HCT116 (cell line): Measurements from ENCODE around the gene ZNF318. TPM values are rescaled to one million over a fixed set of nuclear protein-coding genes. Genes with fewer than 3 reads are reported as not detected.
"Not testable (repeated sequence)": the region's sequence is repeated elsewhere in the genome, so short reads cannot be mapped to it uniquely, and the experiment has no call there.

Experiments
- ATAC-seq: fragments of 200-7000 bp; cut with Tn5 transposase; 2 replicates; pipeline ENCODE4 v1.9.1; 2020; ENCODE audit warnings: mild to moderate bottlenecking, moderate library complexity
- BruUV-seq: library from RNA; stranded (reverse); fragments of 400-500 nt; replicated peaks from 2 replicates; lab custom pipeline; 2021; lab: Mats Ljungman, UMichigan
- CTCF ChIA-PET: fragments of 300-600 bp; sonication (Branson Sonifier 250); formaldehyde crosslinking; loops from one replicate; lab custom pipeline; 2021; ENCODE audit warnings: antibody characterized with exemption; lab: Charles Lee
- POLR2A ChIA-PET: fragments of 300-600, 350-600 bp; sonication (Branson Sonifier 250); formaldehyde crosslinking; loops from one replicate; lab custom pipeline; 2021; ENCODE audit warnings: antibody characterized with exemption; lab: Charles Lee
- RAD21 ChIA-PET, 2 experiments: fragments of 300-600 bp; sonication (Branson Sonifier 250); formaldehyde crosslinking; loops; one replicate each; lab custom pipeline; 2023; ENCODE audit warnings: low total read pairs in 2 of 2; ENCODE audit not compliant: uncharacterized antibody in 2 of 2, unreplicated experiment in 2 of 2, low non-redundant PET in 1 of 2; lab: Charles Lee
- DNase-seq: peaks from one replicate; pipeline ENCODE4 v3.0.0-alpha.2; 2010; ENCODE audit warnings: low read depth, low spot score
- H2AFZ ChIP-seq: fragments of 200-600 bp; shearing (Covaris generic), sonication (generic); 2 replicates; pipeline ENCODE4 v1.6.1; 2017; ENCODE audit warnings: low read depth, mixed run types, mixed read lengths, antibody characterized with exemption, low read length; ENCODE audit not compliant: poor library complexity, severe bottlenecking
- H3K27ac ChIP-seq: 2 replicates; pipeline ENCODE4 v1.5.1; 2012; ENCODE audit warnings: low read depth, low read length
- H3K27me3 ChIP-seq: fragments of 200-600 bp; sonication (generic); 2 replicates; pipeline ENCODE4 v1.6.1; 2016; ENCODE audit warnings: mixed run types, low read length, mixed read lengths; ENCODE audit not compliant: insufficient read depth
- H3K36me3 ChIP-seq, 2 experiments: fragments of 200-500 bp in 1 of 2; fragments of 200-600 bp in 1 of 2; sonication (Bioruptor generic) in 1 of 2; sonication (generic) in 1 of 2; 2 replicates each; pipeline versions ENCODE4 v1.5.1 to v1.6.1; 2014 to 2016; ENCODE audit warnings: low read length in 2 of 2, inconsistent platforms in 1 of 2, mixed read lengths in 1 of 2, mixed run types in 1 of 2; ENCODE audit not compliant: insufficient read depth in 2 of 2, control insufficient read depth in 1 of 2
- H3K4me1 ChIP-seq, 2 experiments: fragments of 200-600 bp in 1 of 2; sonication (generic) in 1 of 2; 2 replicates each; pipeline versions ENCODE4 v1.5.1 to v1.6.1; 2012 to 2017; ENCODE audit warnings: low read length in 2 of 2, inconsistent platforms in 1 of 2, mild to moderate bottlenecking in 1 of 2, mixed read lengths in 1 of 2, mixed run types in 1 of 2, moderate library complexity in 1 of 2; ENCODE audit not compliant: insufficient read depth in 2 of 2, control insufficient read depth in 1 of 2
- H3K4me2 ChIP-seq: fragments of 200-600 bp; sonication (generic); 2 replicates; pipeline ENCODE4 v1.6.1; 2017; ENCODE audit warnings: mixed run types, low read length, mixed read lengths
- H3K4me3 ChIP-seq, 2 experiments: fragments of 200-600 bp in 1 of 2; sonication (generic) in 1 of 2; replicated peaks in 1 of 2; 2 replicates each; pipeline ENCODE4 v1.5.1; 2011 to 2016; ENCODE audit warnings: low read length in 2 of 2, control low read depth in 1 of 2, low read depth in 1 of 2, mild to moderate bottlenecking in 1 of 2, mixed read lengths in 1 of 2, mixed run types in 1 of 2
- H3K79me2 ChIP-seq: fragments of 200-600 bp; sonication (generic); 2 replicates; pipeline ENCODE4 v1.6.1; 2017; ENCODE audit warnings: mild to moderate bottlenecking, mixed run types, low read length, moderate library complexity, mixed read lengths; ENCODE audit not compliant: insufficient read depth
- H3K9ac ChIP-seq: fragments of 200-600 bp; sonication (generic); 2 replicates; pipeline ENCODE4 v1.6.1; 2016; ENCODE audit warnings: low read length, mixed read lengths
- H3K9me2 ChIP-seq: fragments of 200-600 bp; sonication (generic), shearing (Covaris generic); 2 replicates; pipeline ENCODE4 v1.6.1; 2017; ENCODE audit warnings: mixed run types, mild to moderate bottlenecking, moderate library complexity; ENCODE audit not compliant: insufficient read depth
- H3K9me3 ChIP-seq, 2 experiments: fragments of 200-500 bp in 1 of 2; fragments of 200-600 bp in 1 of 2; sonication (Bioruptor generic) in 1 of 2; sonication (generic) in 1 of 2; 2 replicates each; pipeline ENCODE4 v1.6.1; 2014 to 2017; ENCODE audit warnings: low read length in 2 of 2, mixed read lengths in 2 of 2, inconsistent platforms in 1 of 2, low read depth in 1 of 2, mild to moderate bottlenecking in 1 of 2, mixed run types in 1 of 2, moderate library complexity in 1 of 2; ENCODE audit not compliant: control insufficient read depth in 1 of 2, insufficient read depth in 1 of 2
- H4K20me1 ChIP-seq: fragments of 200-600 bp; sonication (generic), shearing (Covaris generic); 2 replicates; pipeline ENCODE4 v1.6.1; 2017; ENCODE audit warnings: mixed run types, mild to moderate bottlenecking, moderate library complexity; ENCODE audit not compliant: insufficient read depth
- CBX3 ChIP-seq: IDR thresholded peaks from 2 replicates; pipeline ENCODE4 v1.6.1; 2012; ENCODE audit warnings: low read depth
- ELF1 ChIP-seq: IDR thresholded peaks from 2 replicates; pipeline ENCODE4 v1.6.1; 2012; ENCODE audit warnings: low read depth, borderline replicate concordance
- EZH2 ChIP-seq: fragments of 200-600 bp; sonication (generic); IDR thresholded peaks from 2 replicates; pipeline ENCODE4 v1.6.1; 2017; ENCODE audit warnings: antibody characterized with exemption, mixed run types
- FOSL1 ChIP-seq: IDR thresholded peaks from 2 replicates; pipeline ENCODE4 v1.6.1; 2012; ENCODE audit warnings: low read depth
- JUND ChIP-seq: IDR thresholded peaks from 2 replicates; pipeline ENCODE4 v1.6.1; 2012
- MAX ChIP-seq: IDR thresholded peaks from 2 replicates; pipeline ENCODE4 v1.6.1; 2012
- REST ChIP-seq: IDR thresholded peaks from 2 replicates; pipeline ENCODE4 v1.6.1; 2012; ENCODE audit warnings: low read depth
- SIN3A ChIP-seq: IDR thresholded peaks from 2 replicates; pipeline ENCODE4 v1.6.1; 2012; ENCODE audit warnings: low read depth
- YY1 ChIP-seq: IDR thresholded peaks from 2 replicates; pipeline ENCODE4 v1.6.1; 2011; ENCODE audit warnings: low read length, low read depth, moderate library complexity, mild to moderate bottlenecking; ENCODE audit not compliant: insufficient replicate concordance; ENCODE audit errors: extremely low read depth
- ZFX ChIP-seq: fragments of 450-650 bp; IDR thresholded peaks from 2 replicates; pipeline ENCODE4 v1.6.1; 2017
- ZNF274 ChIP-seq: fragments of 200-500 bp; sonication (Bioruptor generic); IDR thresholded peaks from 2 replicates; pipeline ENCODE4 v1.6.1; 2014; ENCODE audit warnings: mild to moderate bottlenecking, low read depth, low read length, inconsistent platforms
- intact Hi-C: fragments of 100-400 bp; cut with micrococcal nuclease; formaldehyde crosslinking; loops from 2 replicates; pipeline ENCODE4 v1.10.0; 2022
- total RNA-seq: library from RNA; stranded (reverse); gene quantifications from one replicate; pipeline ENCODE4 v1.2.1, GENCODE V29; 2021; ENCODE audit not compliant: unreplicated experiment

Gene ZNF318
- total RNA-seq, 1 experiment from 2014 or later = 15.2 TPM

- Histone ChIP-seq H3K79me2 (no peaks in the 10 kb centered on the region), H3K27ac (no peak overlapping the region), H4K20me1 (no peaks in the 10 kb centered on the region), H3K9ac (no peak overlapping the region), H3K4me2 (no peak overlapping the region), H3K4me1 (no peaks in the 10 kb centered on the region), H3K27me3 (no peaks in the 10 kb centered on the region), H3K4me3 (no peak overlapping the region), H2AFZ (no peak overlapping the region), H3K9me3 (no peaks in the 10 kb centered on the region), H3K36me3 (no peaks in the 10 kb centered on the region), H3K9me2 (no peaks in the 10 kb centered on the region)
- no peak for TF ChIP-seq ELF1
- BruUV-seq = no TSS peak
- no peak for DNase-seq
- CTCF ChIA-PET = interaction anchor here (0.9 to 1.5 kb wide), 3 partner anchors 19 to 188 kb away, joined by 3 to 4 read pairs (median 3); partner anchors contain the start of genes DLK2 and DNPH1
- intact Hi-C loops = no loop called here
- POLR2A ChIA-PET = no interaction called here
- RAD21 ChIA-PET = no interaction called here
- ATAC-seq = no peak
Observed at GRCh38 chr6:43416935-43417334, 47.5 kb upstream of the ZNF318 start.

DNA sequence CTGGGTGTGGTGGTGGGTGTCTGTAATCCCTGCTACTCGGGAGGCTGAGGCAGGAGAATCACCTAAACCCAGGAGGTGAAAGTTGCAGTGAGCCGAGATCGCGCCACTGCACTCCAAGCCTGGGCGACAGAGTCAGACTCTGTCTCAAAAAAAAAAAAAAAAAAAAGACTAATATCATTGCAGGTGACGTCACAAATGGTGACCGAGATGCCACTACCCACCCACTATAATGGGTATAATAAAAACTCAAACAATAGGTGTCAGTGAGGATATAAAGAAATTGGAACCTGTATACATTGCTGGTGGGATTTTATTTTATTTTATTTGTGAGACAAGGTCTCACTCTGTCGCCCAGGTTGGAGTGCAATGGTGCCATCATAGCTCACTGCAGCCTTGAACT lies 45.8 kb upstream of the ZNF318 start:
- BruUV-seq, H3K4me3 ChIP-seq, intact Hi-C loops, H2AFZ ChIP-seq, POLR2A ChIA-PET, H3K79me2 ChIP-seq, H3K36me3 ChIP-seq, H3K4me2 ChIP-seq, H3K27ac ChIP-seq, H3K4me1 ChIP-seq, H3K9ac ChIP-seq, RAD21 ChIA-PET, DNase-seq, ATAC-seq, H3K9me3 ChIP-seq, H3K9me2 ChIP-seq, H3K27me3 ChIP-seq, H4K20me1 ChIP-seq: not testable (repeated sequence)
- CTCF ChIA-PET = interaction anchor here (1.5 kb wide), 1 partner anchor 186 kb away, joined by 3 read pairs; the partner anchor contains the start of gene DNPH1

DNA sequence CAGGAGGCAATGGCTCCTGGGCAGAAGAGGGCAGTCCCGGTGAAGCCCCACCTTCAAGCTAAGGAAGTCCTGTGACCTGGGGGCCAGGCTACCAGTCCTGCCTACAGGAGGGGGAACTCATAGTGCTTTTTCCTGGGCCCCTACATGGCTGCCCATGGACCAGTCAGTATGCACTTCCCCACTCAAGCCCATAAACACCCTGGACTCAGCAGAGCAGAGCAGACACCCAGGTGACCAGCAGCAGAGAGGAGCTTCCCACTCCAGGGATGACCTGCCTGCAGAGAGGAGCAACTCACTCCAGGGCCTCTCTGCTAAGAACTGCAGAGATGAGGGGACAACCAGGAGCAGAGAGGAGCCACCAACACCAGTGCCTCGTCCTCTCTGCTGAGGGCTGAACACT lies 43.6 kb upstream of the ZNF318 start:
- no peak for TF ChIP-seq YY1
- no peak for TF ChIP-seq FOSL1
- TF ChIP-seq CBX3 = no peak
- no peak for TF ChIP-seq MAX
- TF ChIP-seq SIN3A = no peak
- TF ChIP-seq JUND = no peak
- no peak for TF ChIP-seq ZFX
- TF ChIP-seq EZH2 = no peak
- TF ChIP-seq REST = no peak
- TF ChIP-seq ELF1 = no peak
- no peak for TF ChIP-seq ZNF274
- TF ChIP-seq, all 23 proteins: peak for 0
- RAD21 ChIA-PET = no interaction called here
- ATAC-seq (no peak), DNase-seq (no peak)
- H3K4me1 ChIP-seq = no peaks in the 10 kb centered on the region
- H3K36me3 ChIP-seq = no peaks in the 10 kb centered on the region
- H3K9ac ChIP-seq = no peak overlapping the region
- no peaks in the 10 kb centered on the region for H3K9me3 ChIP-seq
- intact Hi-C loops = no loop called here
- H3K79me2 ChIP-seq = no peaks in the 10 kb centered on the region
- H3K27ac ChIP-seq = no peak overlapping the region
- no TSS peak for BruUV-seq
- POLR2A ChIA-PET = no interaction called here
- H3K4me2 ChIP-seq = no peak overlapping the region
- no peak overlapping the region for H3K4me3 ChIP-seq
- CTCF ChIA-PET = no interaction called here
- H2AFZ ChIP-seq = no peak overlapping the region
- H3K27me3 ChIP-seq = no peaks in the 10 kb centered on the region
- no peaks in the 10 kb centered on the region for H3K9me2 ChIP-seq
- H4K20me1 ChIP-seq = no peaks in the 10 kb centered on the region
